GM19043 (cell line): Measurements from ENCODE around the gene ZNF776.
A peak's percentile ranks its signal among the peaks of the same experiment; 100 is the strongest.
"Not testable (repeated sequence)": the region's sequence is repeated elsewhere in the genome, so short reads cannot be mapped to it uniquely, and the experiment has no call there.

Experiments used
- ATAC-seq: cut with Tn5 transposase; IDR thresholded peaks from one replicate; pipeline ENCODE4 v1.9.1; 2021; ENCODE audit warnings: low read depth; ENCODE audit not compliant: unreplicated experiment

The ZNF776 gene

DNA sequence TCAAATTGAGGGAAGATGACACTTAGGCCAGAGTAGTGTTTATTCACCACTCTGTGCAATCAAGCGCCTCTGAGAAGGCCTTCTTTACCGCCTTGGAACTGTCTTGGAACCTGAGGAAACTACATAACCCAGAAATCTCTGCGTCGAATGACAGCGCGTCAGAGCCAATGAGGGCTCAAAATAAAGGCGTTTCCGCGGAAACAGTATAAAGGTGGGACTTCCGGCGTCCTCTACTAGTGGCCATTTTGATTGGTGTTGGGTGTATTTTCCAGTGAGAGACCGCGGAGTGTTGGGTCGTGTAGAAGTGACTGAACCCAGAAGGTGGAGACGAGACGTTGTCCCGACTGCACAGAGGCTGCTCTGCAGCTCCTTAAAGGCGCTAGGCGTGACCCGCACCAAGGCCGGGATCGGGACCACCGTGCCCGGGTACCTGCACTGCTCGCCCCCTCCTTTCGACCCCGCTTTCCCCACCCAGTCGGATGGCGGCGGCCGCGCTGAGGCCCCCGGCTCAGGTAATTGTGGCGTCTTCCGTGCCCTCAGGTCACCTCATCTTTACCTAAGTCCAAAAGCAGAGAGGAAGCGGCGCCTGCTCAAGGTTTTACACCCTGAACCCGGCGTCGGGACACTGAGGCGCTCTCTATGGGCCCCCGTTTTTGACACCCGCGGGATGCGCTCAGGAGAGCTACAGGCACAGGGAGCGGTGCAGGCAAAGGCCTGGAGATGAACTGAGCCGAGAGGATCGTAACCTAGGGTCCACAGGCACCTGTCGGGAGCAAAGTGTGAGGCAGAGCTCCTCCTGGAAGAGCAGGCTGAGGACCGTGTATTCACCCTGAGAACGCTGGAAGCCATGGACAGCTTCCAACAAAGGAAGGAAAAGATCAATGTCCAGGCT lies at the start of gene ZNF776:
TSS of gene ZNF776 (plus strand) at position 236 of the 892 bp plus-strand sequence. CDS start at position 480, 244 bp downstream.
- peak; percentile 98 for ATAC-seq

DNA sequence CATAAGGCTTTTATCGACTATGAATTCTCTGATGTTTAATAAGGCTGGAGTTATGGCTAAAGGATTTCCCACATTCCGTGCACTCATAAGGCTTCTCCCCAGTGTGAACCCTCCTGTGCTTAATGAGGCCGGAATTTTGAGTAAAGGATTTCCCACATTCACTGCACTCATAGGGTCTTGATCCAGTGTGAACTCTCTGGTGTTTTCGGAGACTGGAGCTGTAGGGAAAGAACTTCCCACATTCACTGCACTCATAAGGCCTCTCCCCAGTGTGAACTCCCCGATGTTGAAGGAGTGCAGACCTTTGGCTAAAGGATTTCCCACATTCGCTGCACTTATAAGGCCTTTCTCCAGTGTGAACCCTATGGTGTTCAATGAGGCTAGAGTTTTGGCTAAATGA lies 45.0 kb upstream of the ZNF776 start:
- ATAC-seq, result no peak

DNA sequence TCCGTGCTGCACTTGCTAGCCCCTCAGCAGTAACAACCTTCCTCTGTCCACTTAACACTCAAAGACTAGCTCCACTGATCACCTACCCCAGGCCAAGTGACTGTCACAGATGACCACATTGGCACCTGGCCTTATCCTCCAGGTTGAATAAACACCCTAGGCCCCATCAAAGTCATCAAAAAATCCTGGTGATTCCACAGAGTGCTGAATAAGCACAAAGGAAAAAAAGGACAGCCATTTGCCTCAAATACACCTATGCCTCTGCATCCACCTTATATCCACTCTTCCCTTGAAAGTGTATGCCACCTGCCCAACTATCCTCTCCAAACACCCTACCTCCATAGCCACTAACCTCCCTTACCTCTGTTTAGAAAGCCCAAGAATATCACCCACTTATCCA lies 40.3 kb upstream of the ZNF776 start:
- no peak for ATAC-seq

DNA sequence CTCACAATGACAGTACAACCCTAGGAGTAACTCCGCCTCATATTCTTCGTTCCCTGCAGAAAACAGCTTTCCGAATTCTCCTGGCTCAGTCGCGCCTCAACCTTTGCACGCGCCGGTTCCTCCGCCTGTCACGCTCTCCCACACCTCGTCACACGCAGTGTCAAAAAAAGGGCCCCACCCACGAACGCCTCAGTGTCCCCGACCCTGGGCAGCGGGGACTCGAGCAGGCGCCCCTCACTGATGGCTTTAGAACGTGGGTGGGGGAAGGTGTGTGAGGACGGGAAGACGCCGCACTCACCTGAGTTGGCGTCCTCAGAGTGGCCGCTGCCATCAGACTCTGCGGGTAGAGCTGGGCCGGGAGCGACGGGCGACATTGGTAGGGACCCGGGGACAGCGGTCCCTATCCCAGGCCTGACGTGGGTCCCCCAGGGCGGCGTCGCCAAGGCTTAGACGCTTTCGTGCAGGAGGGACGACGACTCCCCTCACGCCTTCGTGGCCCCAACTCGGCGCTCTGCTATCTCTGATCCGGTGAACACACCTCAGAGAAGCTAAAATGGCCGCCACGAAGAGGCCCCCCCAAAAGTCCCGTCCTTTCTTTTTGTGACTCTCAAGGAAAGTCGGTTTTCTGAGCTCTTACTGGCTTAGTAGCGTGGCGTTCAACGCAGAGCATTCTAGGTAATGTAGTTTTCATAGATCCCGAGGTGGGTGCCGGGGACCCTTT lies 37.8 kb upstream of the ZNF776 start, which contains the start of gene ZNF154:
TSS of gene ZNF154 (minus strand) at position 564 of the 721 bp plus-strand sequence. CDS start at position 331, 233 bp downstream.
- no peak for ATAC-seq

DNA sequence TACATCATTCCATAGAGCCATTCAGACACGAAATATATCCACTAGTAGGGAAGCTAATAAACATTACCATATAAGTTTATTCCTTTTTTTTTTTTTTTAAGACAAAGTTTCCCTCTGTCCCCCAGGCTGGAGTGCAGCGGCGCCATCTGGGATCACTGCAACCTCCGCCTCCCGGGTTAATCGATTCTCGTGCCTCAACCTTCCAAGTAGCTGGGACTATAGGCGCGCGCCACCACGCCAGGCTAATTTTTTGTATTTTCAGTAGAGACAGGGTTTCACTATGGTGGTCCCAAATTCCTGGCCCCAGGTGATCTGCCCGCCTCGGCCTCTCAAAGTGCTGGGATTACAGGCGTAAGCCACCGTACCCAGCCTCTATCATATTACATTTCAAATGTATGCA lies 37.0 kb upstream of the ZNF776 start:
- ATAC-seq, result no peak

DNA sequence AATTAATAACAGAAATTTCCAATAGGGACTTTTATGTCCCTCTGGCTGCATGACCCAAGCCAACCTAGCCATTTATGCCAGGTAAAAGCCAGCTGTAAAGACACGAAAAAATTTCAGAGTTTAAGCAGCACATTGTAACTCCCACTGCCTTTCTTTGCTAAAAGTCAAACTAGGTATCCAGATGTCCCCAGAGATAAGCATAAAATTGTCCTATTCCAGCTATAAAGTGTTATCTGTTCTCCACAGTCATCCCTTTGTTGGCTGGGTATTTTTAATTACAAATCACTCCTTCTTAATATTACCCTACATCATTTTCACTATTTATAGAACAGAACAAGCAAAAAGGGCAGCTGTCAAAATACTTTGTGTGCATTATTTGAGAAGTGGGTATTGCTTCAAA lies 34.4 kb upstream of the ZNF776 start:
- ATAC-seq, result no peak

DNA sequence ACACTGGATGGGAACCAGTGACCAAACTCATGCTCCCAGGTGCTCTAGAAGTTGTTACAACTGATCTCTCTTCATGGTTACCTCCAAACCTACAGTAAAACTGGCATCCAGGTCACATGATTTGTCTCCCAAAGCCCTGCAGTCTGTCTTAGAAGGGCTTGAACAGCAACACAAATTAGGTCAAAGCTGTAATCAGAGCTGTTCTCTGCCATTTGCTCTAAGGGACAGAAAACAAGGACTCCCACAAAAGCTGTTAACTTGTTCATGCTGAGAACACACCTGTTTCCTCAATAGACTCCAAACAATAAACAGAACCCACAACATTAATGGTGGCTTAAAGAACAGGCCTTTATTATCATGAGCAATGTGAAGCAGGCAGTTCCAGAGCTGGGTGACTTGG lies 27.2 kb upstream of the ZNF776 start:
- ATAC-seq, result no peak

DNA sequence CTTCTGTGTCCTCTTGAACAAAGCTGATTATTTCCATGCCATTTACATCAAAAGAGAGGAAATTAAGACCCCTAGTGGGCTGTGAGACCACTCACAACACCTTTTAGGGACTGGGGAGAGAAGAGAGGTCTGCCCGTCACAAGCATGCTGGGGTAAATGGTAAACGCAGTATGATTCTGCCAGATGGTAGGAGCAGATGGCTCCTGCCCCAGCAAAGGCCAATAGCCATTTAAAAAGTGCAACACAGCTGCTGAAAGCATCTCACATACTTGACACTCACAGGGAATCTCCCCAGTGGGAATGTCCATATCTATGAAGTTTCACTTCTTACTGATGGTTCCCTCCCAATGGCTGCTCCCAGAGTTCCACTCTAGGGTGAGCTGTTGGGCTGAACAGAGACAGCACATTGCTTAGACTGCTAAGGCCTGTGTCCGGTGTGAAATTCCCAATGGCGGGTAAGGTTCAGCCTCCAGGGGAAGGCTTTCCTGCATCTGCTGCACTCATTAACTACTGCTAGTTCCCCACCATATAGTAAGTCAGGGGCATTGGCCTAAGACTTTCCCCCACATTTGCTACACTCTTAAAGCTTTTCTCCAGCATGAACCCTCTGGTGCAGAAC lies 26.6 kb upstream of the ZNF776 start:
- no peak for ATAC-seq

DNA sequence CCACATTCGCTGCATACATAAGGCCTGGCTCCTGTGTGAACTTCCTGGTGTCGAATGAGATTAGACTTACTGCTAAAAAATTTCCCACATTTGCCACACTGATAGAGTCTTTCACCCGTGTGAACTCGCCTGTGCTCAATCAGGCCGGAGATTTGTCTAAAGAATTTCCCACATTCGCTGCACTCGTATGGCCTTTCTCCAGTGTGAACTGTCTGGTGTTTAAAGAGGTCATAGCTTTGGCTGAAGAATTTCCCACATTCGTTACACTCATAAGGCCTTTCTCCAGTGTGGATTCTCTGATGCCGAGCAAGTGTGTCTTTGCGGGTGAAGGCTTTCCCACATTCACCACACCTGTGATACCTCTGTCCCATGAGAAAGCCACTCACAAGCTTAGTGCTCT lies 25.7 kb upstream of the ZNF776 start:
- ATAC-seq, result no peak

DNA sequence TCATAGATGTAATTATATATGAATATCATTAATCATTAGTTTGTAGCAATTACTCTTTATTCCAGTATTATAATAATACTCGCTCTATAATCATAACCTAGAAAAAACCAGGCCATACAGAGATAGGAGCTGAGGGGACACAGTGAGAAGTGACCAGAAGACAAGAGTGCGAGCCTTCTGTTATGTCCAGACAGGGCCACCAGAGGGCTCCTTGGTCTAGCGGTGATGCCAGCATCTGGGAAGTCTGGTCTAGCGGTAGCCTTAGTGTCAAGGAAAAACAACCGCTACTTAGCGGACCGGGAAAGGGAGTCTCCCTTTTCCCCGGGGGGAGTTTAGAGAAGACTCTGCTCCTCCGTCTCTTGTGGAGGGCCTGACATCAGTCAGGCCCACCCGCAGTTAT lies 8.3 kb upstream of the ZNF776 start:
- ATAC-seq, result not testable (repeated sequence)

DNA sequence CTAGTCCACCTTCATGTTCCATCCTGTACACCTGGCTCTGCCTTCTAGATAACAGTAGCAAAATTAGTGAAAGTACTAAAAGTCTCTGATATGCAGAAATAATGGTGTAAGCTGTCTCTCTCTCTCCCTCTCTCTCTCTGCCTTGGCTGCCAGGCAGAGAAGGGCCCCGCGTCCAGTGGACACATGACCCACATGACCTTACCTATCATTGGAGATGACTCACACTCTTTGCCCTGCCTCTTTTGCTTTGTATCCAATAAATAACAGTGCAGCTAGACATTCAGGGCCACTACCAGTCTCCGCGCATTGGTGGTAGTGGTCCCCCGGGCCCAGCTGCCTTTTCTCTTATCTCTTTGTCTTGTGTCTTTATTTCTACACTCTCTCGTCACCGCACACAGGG lies 7.8 kb upstream of the ZNF776 start:
- not testable (repeated sequence) for ATAC-seq

DNA sequence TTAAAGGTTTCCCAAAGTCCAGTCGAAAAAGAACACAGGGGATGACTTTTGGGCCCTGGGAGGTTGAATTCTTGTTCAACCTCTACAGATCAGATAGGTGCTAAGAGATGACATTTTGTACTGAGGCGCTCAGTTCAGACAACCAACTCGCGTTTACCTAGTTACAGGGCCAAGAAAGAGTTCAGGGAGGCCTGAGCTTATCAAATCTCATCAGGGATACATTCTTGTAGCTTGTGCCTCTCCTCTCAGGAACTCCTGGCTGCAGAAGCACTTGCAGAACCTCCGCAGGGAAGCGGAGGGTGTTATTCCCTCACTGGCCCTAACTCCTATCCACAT lies 825 bp downstream of the ZNF776 start:
- ATAC-seq, result no peak

DNA sequence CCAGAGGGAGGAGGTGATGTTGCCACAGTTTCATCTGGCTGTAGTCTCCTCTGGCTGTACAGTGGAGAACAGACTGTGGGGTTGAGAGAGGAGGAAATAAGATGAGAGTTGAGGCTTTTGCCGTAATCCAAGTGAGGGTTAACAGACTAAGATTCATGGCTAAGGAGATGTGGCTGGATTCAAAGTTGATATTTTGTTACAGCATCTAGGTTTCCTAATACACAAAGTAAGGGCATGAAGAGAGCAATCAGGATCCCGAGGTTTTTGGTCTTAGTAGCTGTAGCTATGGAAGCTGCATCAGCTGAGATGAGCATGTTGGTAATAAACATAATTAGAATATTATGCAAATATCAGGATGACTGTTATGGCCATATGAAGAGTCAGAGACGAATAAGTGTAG lies 1.4 kb downstream of the ZNF776 start:
- ATAC-seq, result no peak

DNA sequence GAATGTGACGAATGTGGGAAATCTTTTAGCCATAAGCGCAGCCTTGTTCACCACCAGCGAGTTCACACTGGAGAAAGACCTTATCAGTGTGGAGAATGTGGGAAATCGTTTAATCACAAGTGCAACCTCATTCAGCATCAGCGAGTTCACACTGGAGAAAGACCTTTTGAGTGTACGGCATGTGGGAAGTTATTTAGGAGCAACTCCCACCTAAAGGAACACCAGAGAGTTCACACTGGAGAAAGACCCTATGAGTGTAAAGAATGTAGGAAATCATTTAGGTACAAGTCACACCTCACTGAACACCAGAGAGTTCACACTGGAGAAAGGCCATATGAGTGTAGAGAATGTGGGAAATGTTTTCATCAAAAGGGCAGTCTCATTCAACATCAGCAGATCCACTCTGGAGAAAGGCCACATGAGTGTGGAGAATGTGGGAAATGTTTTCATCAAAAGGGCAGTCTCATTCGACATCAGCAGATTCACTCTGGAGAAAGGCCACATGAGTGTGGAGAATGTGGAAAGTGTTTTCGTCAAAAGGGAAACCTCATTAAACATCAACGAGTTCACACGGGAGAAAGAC lies 7.6 kb downstream of the ZNF776 start:
- ATAC-seq, result no peak

DNA sequence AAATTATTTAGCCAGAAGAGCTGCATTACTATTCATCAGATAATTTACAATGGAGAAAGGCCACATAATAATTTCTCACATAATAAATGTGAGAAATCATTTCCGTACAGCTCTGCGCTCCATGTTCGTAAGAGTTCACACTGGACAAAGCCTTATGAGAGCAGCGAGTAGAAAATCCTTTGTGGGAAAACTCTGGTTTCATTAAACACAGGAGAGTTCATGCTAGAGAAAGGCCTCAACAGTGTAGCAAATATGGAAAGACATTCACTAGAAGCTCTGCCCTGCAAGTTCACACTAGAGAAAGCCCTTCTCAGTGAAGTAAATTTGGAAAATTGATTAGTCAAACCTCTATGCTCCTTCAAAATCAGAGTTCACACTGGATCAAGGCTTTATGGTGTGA lies 8.4 kb downstream of the ZNF776 start:
- no peak for ATAC-seq

DNA sequence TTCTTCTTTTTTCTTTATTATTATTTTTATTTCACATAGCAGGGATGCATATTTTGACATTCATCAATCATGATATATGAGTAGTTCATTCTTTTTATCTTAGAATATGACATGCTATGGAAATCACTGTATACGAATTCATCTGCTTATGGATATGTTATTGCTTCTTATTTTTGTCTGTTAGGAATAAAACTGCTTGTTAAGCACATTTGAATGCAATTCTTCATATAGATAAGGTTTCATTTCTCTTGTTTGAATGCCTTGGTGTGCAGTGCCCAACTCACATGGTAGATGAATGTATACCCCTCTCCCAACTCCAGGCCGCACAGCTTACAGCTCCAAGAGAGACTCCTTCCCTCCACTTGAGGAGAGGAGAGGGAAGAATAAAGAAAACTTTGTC lies 11.3 kb downstream of the ZNF776 start:
- ATAC-seq, result no peak

DNA sequence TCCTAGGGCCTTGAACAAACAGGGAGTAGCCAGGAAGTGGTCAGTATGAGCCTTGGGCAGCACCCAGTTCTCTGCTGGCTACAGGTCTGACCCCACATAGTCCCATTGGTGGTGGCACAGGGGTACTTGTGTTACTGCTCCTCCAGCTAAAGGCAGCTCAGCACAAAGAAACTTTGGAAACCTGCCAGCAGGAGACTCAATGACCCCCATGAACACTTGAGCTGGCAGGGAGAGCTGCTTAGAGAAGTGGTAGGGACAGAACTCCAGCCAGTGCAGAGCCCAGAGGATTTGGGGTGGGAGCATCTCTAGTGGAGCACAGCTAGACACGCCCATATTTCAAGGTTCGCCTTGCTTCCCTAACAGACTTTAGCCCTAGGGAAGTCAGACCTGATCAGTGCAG lies 12.5 kb downstream of the ZNF776 start:
- ATAC-seq, result no peak

DNA sequence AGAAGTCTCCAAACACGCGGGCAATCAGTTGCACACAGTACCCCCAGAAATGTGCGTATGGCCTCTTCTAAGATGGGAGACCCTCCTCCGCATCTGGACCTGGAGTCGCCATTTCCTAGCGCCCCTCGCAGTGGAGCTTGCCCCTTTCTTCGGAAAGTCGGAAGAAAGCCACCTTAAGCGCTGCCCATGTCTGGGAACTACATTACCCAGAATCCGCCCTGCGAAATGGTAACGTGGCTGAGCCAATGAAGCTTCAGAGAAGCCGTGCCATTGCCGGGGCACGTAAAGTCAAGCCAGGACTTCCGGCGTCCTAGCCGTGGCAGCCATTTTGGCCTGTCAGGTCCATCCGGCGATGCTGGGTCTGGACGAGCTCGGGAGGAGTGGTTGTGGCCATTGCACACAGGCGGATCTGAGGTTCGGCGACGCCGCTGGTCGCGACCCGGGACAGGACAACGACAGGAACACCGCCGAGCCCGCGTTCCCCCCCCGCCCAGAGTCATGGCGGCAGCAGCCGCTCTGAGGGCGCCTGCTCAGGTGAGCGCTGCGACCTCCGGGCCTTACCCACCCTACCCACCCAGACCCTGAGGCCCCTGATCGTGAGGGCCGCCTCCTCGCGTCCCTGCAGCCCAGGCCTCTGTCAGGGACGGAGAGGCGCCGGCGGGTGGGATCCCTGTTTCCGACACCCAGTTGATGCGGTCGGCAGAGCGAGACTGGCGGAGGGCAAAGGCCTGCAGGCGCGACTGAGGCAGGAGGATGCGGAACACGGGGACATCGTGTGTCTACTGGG lies 22.9 kb downstream of the ZNF776 start, which contains the start of gene ZNF586:
TSS of gene ZNF586 (plus strand) at position 332 of the 787 bp plus-strand sequence. CDS start at position 499, 167 bp downstream.
- peak; percentile 91 for ATAC-seq

DNA sequence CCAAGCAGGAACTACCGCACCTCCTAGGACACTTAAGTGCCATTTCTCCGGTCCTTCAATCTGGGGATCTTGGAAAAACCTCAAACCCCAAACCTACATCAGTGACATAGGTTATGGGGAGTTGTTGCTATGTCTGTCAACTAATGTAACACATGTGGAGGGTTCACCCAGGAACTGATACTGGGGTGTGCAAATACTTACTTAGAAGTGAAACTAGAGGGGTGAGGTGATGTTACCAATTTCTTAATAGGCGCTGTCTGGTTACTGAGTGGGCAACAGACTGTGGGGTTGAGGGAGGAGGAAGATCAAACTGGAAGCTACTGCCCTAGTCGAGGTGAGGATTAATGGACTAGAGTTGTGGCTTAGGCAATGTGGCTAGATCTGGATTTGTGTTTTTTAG lies 24.8 kb downstream of the ZNF776 start:
- no peak for ATAC-seq

DNA sequence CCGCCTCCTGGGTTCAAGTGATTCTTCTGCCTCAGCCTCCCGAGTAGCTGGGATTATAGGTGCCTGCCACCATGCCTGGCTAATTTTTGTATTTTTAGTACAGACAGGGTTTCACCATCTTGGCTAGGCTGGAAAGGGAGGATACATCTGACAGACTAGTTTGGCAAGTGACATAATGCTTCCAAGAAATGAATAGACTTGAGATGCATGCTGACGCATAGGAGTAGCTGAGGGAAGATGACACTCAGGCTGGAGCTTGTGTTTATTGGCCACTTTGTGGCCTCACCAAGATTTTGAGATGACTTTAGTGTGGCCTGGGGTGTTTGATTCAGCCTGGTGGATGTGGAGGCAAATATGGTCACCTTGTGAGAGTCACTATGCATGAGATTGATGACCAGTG lies 26.9 kb downstream of the ZNF776 start:
- no peak for ATAC-seq
